ENCODE results near the gene PPP6R1. TPM values are rescaled to one million over a fixed set of nuclear protein-coding genes. Genes with fewer than 3 reads are reported as not detected.

Gene PPP6R1
- total and polyA plus RNA-seq, 2 of the 13 experiments (the other 11 are each of a cell fraction or from before 2014, with no cell fraction given): 25.8 to 54.0 TPM

DNA sequence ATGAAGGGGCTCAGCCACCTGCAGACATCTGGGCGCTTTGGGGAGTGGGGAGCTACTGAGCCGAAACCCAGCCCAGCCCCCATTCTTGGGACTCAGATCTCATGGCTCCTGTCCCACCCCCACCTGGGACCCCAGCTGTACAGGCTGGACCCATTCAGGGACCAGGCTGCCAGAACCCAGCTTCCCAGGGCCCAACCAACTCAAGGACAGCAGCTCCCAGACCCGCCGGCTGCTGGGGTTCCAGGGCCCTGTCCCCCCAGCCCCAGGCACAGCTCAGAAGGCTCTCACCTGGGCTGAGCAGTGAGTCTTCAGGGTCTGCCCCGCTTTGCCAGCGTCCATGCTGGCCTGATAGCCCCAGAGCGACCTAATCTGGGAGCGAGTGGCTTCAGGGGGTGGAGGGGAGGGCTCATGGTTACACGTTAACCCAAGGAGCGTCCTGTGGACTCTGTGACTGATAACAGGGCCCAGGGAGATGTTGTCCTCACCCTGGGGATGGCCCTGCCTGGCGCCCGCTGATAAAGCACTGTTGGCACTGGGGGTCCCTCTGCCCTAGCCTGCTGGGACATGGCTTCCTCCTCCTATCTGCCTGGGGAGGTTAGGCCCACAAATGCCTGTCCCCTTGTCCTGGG is 30.3 kb downstream of the PPP6R1 start, which contains the start of gene TMEM86B (continued):
- TF ChIP-seq ONECUT2 (CRISPR knock-in tag; IDR thresholded peaks at IDR 0.05): no peak
- TF ChIP-seq ZNF609 (CRISPR knock-in tag; IDR thresholded peaks at IDR 0.05; ENCODE audit: borderline replicate concordance): peak; percentile 62; the same call in 1 of the 2 replicates
- no peak for TF ChIP-seq MAF1 (CRISPR knock-in tag; IDR thresholded peaks at IDR 0.05; ENCODE audit: borderline replicate concordance)
- no peak for TF ChIP-seq SCMH1 (CRISPR knock-in tag; IDR thresholded peaks at IDR 0.05; ENCODE audit: borderline replicate concordance)
- TF ChIP-seq, protein P1, sequence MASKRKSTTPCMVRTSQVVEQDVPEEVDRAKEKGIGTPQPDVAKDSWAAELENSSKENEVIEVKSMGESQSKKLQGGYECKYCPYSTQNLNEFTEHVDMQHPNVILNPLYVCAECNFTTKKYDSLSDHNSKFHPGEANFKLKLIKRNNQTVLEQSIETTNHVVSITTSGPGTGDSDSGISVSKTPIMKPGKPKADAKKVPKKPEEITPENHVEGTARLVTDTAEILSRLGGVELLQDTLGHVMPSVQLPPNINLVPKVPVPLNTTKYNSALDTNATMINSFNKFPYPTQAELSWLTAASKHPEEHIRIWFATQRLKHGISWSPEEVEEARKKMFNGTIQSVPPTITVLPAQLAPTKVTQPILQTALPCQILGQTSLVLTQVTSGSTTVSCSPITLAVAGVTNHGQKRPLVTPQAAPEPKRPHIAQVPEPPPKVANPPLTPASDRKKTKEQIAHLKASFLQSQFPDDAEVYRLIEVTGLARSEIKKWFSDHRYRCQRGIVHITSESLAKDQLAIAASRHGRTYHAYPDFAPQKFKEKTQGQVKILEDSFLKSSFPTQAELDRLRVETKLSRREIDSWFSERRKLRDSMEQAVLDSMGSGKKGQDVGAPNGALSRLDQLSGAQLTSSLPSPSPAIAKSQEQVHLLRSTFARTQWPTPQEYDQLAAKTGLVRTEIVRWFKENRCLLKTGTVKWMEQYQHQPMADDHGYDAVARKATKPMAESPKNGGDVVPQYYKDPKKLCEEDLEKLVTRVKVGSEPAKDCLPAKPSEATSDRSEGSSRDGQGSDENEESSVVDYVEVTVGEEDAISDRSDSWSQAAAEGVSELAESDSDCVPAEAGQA (IDR thresholded peaks at IDR 0.05; ENCODE audit: low read depth): no peak
- TF ChIP-seq, protein P1 (CRISPR knock-in tag; IDR thresholded peaks at IDR 0.05; ENCODE audit: borderline replicate concordance): no peak
- no peak for TF ChIP-seq ZNF136 (CRISPR knock-in tag; IDR thresholded peaks at IDR 0.05; ENCODE audit: low read depth)
- TF ChIP-seq MNT (IDR thresholded peaks at IDR 0.05): no peak
- TF ChIP-seq ATF4 (CRISPR knock-in tag; IDR thresholded peaks at IDR 0.05): no peak
- TF ChIP-seq MAFK (conservative IDR thresholded peaks at IDR 0.05 in 1 of 2, IDR thresholded peaks at IDR 0.05 in 1 of 2; ENCODE audit: low read length in 2 of 2): no peak
- no peak for TF ChIP-seq MBNL3 (CRISPR knock-in tag; conservative IDR thresholded peaks at IDR 0.05)
- TF ChIP-seq RCOR2 (CRISPR knock-in tag; IDR thresholded peaks at IDR 0.05): no peak
- TF ChIP-seq, protein P2, sequence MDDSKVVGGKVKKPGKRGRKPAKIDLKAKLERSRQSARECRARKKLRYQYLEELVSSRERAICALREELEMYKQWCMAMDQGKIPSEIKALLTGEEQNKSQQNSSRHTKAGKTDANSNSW (CRISPR knock-in tag; IDR thresholded peaks at IDR 0.05; ENCODE audit: borderline replicate concordance): no peak
- peak; percentile 40; the same call in 1 of the 2 replicates for TF ChIP-seq HOXA3 (CRISPR knock-in tag; IDR thresholded peaks at IDR 0.05)
